ENCODE data around the gene SNN. TPM values are rescaled to one million over a fixed set of nuclear protein-coding genes. Genes with fewer than 3 reads are reported as not detected.

Gene SNN
- total and polyA plus RNA-seq, 2 of the 4 experiments (the other 2 are of a cell fraction), result 10.0 to 13.0 TPM

DNA sequence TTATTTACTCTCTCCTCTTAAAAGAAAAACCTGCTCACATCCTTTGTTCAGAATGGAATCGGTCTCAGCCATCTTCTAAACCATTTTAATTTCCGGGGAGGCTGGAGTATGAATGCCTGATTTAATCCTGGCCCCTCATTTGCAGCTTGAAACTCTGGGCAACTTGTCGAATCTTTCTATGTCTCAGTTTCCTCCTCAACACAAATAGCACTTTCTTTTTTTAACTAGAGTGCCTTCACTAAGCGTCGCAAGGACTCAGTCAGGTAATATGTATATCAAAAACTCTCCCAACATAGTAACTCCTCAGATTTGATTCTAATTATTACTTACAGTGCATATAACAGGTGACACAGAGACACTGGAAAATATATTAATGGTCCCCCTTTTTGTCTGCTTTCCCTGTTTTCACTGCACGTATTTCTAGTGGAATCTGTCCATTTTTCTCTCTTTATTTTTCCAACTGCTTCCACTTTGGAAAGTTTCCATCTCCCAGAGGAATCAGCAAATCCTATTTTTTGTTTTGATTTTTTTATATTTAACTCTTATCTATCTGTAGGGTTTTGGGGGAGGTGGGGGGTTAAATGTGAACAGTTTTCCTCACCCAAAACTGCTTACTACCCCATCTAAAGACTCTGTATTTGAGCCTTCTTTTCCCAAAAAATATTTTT, 18.6 kb downstream of the SNN start:
- CTCF ChIA-PET, result no interaction called here
- peak overlapping the region; percentile 40; the same call in 1 of the 2 replicates for H3K4me2 ChIP-seq (ENCODE audit: low read depth, low read length)

More for the DNA sequence above, 18.6 kb downstream of the SNN start:
- H3K23ac ChIP-seq (ENCODE audit: low read depth, low read length), result no peak overlapping the region
- peaks cover 22% of the 10 kb centered on the region for H3K4me1 ChIP-seq (ENCODE audit: control insufficient read depth, insufficient read depth, low read length)
- POLR2A ChIA-PET (ENCODE audit: unreplicated experiment), result no interaction called here
- H4K20me1 ChIP-seq (ENCODE audit: insufficient read depth, low read length), result peaks cover 40% of the 10 kb centered on the region
- H3K36me3 ChIP-seq (ENCODE audit: control insufficient read depth, insufficient read depth, low read length), result peaks cover 35% of the 10 kb centered on the region
- H2AFZ ChIP-seq (replicated peaks; ENCODE audit: low read length, poor library complexity), result no peak overlapping the region
- TF ChIP-seq NFE2L2 (IDR thresholded peaks at IDR 0.05; ENCODE audit: low read depth, low read length), result no peak
- TF ChIP-seq, protein P1, sequence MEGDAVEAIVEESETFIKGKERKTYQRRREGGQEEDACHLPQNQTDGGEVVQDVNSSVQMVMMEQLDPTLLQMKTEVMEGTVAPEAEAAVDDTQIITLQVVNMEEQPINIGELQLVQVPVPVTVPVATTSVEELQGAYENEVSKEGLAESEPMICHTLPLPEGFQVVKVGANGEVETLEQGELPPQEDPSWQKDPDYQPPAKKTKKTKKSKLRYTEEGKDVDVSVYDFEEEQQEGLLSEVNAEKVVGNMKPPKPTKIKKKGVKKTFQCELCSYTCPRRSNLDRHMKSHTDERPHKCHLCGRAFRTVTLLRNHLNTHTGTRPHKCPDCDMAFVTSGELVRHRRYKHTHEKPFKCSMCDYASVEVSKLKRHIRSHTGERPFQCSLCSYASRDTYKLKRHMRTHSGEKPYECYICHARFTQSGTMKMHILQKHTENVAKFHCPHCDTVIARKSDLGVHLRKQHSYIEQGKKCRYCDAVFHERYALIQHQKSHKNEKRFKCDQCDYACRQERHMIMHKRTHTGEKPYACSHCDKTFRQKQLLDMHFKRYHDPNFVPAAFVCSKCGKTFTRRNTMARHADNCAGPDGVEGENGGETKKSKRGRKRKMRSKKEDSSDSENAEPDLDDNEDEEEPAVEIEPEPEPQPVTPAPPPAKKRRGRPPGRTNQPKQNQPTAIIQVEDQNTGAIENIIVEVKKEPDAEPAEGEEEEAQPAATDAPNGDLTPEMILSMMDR (conservative IDR thresholded peaks at IDR 0.05; ENCODE audit: low read depth, low read length), result no peak
- TF ChIP-seq RFX5 (IDR thresholded peaks at IDR 0.05; ENCODE audit: low read depth, low read length), result no peak
- ATAC-seq (ENCODE audit: low read depth), result no peak
- 100% methylated on average over 1 of the region's 6 CpGs; no CpG with 5 or more reads in 1 of the 2 experiments for WGBS, 2 experiments (ENCODE audit: extremely low coverage in 2 of 2, insufficient read length in 1 of 2)
- peak overlapping the region; percentile 42; the same call in 1 of the 2 replicates for H3K27ac ChIP-seq (ENCODE audit: insufficient read depth, low read length)
- DNase-seq, result no peak
- no peak overlapping the region for H2BK120ac ChIP-seq (ENCODE audit: low read depth, low read length)
- no peak overlapping the region for H2AK5ac ChIP-seq (ENCODE audit: low read depth, low read length)
- intact Hi-C loops (cut with micrococcal nuclease) (no loop called here), dilution Hi-C loops (cut with HindIII; ENCODE audit: low sequenced_read_pairs, unreplicated experiment) (no loop called here), in situ Hi-C loops (cut with MboI; ENCODE audit: low sequenced_read_pairs) (no loop called here)
- BruUV-seq (replicated peaks), result no TSS peak
- H3K14ac ChIP-seq (replicated peaks; ENCODE audit: low read depth, low read length), result no peak overlapping the region
- H4K8ac ChIP-seq (ENCODE audit: low read depth in 2 of 2, low read length in 2 of 2), result no peak overlapping the region
- peak overlapping the region; percentile 22; the same call in 1 of the 2 replicates for H3K18ac ChIP-seq (ENCODE audit: low read depth, low read length)
- H4K5ac ChIP-seq (ENCODE audit: low read depth, low read length), result no peak overlapping the region
- no peak overlapping the region for H3K4me3 ChIP-seq (ENCODE audit: insufficient read depth, low read depth, low read length)
- H3K79me1 ChIP-seq (ENCODE audit: low read depth in 1 of 2, low read length in 2 of 2), result peaks cover 22 to 68% of the 10 kb centered on the region in 2 experiments
- H4K91ac ChIP-seq (ENCODE audit: insufficient read depth, low read depth, low read length), result no peak overlapping the region
- H2BK15ac ChIP-seq (ENCODE audit: low read depth, low read length), result no peak overlapping the region
- no peak overlapping the region for H3K9ac ChIP-seq (ENCODE audit: low read depth, low read length)
- H2AK9ac ChIP-seq (replicated peaks; ENCODE audit: low read depth, low read length, poor library complexity), result no peak overlapping the region
- H2BK20ac ChIP-seq (ENCODE audit: low read depth, low read length), result no peak overlapping the region
- peaks cover 16% of the 10 kb centered on the region for H3K9me1 ChIP-seq (ENCODE audit: insufficient read depth, low read length)
- peak overlapping the region; percentile 52 for H2BK5ac ChIP-seq (ENCODE audit: low read depth, low read length, poor library complexity, severe bottlenecking)
- H3K56ac ChIP-seq (ENCODE audit: extremely low read depth, insufficient read depth, low read length), result no peak overlapping the region
- H3K27me3 ChIP-seq (ENCODE audit: control insufficient read depth, insufficient read depth, low read length), result no peaks in the 10 kb centered on the region
- no peak overlapping the region for H3K4ac ChIP-seq (ENCODE audit: low read depth, low read length)
- H3K9me3 ChIP-seq (ENCODE audit: control insufficient read depth, insufficient read depth, low read length), result no peaks in the 10 kb centered on the region
